IPS-NIHi11 (cell line): ENCODE results near the gene RAPGEF1.

Experiments used
- DNase-seq: peaks from one replicate; pipeline ENCODE4 v3.0.0; 2012; ENCODE audit warnings: mixed read lengths, low spot score

Gene RAPGEF1

GRCh38 chr9:131707733-131708157, 32.1 kb downstream of the RAPGEF1 start:
- DNase-seq = no peak

- no peak for DNase-seq
Measured at GRCh38 chr9:131707050-131707449, 32.8 kb downstream of the RAPGEF1 start.

GRCh38 chr9:131706608-131706970, 33.3 kb downstream of the RAPGEF1 start:
- no peak for DNase-seq

GRCh38 chr9:131704988-131705387, 34.9 kb downstream of the RAPGEF1 start:
- DNase-seq = no peak

GRCh38 chr9:131704141-131704983, 35.5 kb downstream of the RAPGEF1 start:
- DNase-seq = no peak

- no peak for DNase-seq
Measured at GRCh38 chr9:131703697-131704096, 36.2 kb downstream of the RAPGEF1 start.

GRCh38 chr9:131702911-131703310, 37.0 kb downstream of the RAPGEF1 start:
- no peak for DNase-seq

- DNase-seq = no peak
Measured at GRCh38 chr9:131701789-131702337, 38.0 kb downstream of the RAPGEF1 start.

GRCh38 chr9:131701436-131701781, 38.5 kb downstream of the RAPGEF1 start:
- DNase-seq = no peak

- DNase-seq = no peak
Measured at GRCh38 chr9:131700765-131701435, 39.0 kb downstream of the RAPGEF1 start.

- DNase-seq = no peak
Measured at GRCh38 chr9:131700076-131700475, 39.8 kb downstream of the RAPGEF1 start.

GRCh38 chr9:131698618-131698985, 41.3 kb downstream of the RAPGEF1 start:
- DNase-seq = no peak

- no peak for DNase-seq
Measured at GRCh38 chr9:131697908-131698617, 41.8 kb downstream of the RAPGEF1 start.

- peak; percentile 43 for DNase-seq
Measured at GRCh38 chr9:131697097-131697496, 42.8 kb downstream of the RAPGEF1 start.

GRCh38 chr9:131695836-131696460, 43.9 kb downstream of the RAPGEF1 start:
- no peak for DNase-seq

- no peak for DNase-seq
Measured at GRCh38 chr9:131695366-131695765, 44.5 kb downstream of the RAPGEF1 start.

- DNase-seq = no peak
Measured at GRCh38 chr9:131693651-131694597, 46.0 kb downstream of the RAPGEF1 start.

- DNase-seq = no peak
Measured at GRCh38 chr9:131692612-131693562, 47.0 kb downstream of the RAPGEF1 start.

GRCh38 chr9:131691969-131692611, 47.8 kb downstream of the RAPGEF1 start:
- DNase-seq = no peak
